Activated CD8-positive, alpha-beta memory T cell treated with anti-CD3 and anti-CD28 coated beads, Interleukin-2, amount 50 U/mL, for 1 hour (primary cell): ENCODE results near the gene ST3GAL2.
"Not testable (repeated sequence)": the region's sequence is repeated elsewhere in the genome, so short reads cannot be mapped to it uniquely, and the experiment has no call there.

Source experiments
- DNase-seq: peaks from one replicate; pipeline ENCODE4 v3.0.0-alpha.2; 2020; ENCODE audit errors: extremely low read depth

ST3GAL2 gene

GRCh38 chr16:70467113-70467512 is 28.2 kb upstream of the ST3GAL2 start:
- DNase-seq, result no peak

- DNase-seq, result no peak
Observed at GRCh38 chr16:70466805-70467076, 27.8 kb upstream of the ST3GAL2 start.

DNA sequence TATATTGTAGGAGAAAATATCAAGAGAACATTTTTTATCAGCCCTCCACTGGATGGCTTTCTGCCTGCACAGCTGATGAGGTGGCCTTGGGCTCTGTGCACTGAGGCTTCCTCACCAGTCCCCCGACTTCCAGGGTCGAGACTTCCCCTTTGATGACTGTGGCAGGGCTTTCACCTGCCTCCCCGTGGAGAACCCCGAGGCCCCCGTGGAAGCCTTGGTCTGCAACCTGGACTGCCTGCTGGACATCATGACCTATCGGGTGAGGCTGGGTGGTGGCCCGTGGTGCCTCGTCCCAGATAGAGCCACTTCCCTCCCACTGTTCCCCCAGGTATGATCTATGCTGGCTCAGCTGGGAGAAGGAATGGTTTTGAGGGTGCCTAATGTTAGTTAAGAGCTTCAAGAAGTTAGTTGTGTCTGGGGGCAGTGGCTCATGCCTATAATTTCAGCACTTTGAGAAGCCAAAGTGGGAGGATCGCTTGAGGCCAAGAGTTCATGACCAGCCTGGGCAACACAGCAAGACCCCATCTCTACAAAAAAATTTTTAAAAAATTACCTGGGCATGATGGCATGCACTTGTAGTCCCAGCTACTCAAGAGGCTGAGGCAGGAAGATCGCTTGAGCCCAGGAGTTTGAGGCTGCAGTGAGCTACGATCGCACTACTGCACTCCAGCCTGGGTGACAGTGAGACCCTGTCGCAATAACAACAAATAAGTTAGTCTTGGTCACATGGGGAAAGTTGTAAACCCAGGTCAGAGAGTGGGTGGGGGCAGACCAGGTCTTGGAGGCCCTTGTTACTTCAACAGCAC is 27.3 kb upstream of the ST3GAL2 start:
- DNase-seq, result no peak

- DNase-seq, result no peak
Observed at GRCh38 chr16:70463235-70463634, 24.3 kb upstream of the ST3GAL2 start.

DNA sequence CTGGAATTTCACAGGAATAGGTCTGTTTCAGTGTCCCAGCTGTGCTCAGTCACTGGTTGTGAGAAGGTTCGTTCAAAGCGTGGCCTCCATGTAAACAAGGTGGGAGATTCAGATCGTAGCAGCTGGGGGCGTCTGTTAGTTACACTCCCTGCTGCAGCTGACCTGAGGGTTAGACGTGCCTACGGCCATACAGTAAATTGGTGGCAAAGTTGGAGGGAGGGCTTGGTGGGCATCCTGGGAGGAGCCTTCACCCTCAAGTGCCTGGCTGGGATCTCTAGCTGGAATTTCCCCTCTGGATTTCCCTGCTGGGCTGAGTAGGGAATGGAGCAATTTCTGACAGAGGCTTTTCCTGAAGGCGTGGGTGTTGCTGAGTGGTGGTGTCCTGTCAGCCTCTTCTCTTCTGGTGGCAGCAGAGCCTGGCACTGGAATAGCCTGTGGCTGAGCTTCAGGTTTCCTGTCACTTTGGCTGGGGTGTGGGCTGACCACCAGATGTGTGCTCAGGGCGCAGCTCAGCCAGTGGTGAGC is 21.9 kb upstream of the ST3GAL2 start:
- no peak for DNase-seq

- DNase-seq, result no peak
Observed at GRCh38 chr16:70457446-70458166, 18.7 kb upstream of the ST3GAL2 start.

GRCh38 chr16:70455910-70456309 is 17.0 kb upstream of the ST3GAL2 start:
- DNase-seq, result no peak

DNA sequence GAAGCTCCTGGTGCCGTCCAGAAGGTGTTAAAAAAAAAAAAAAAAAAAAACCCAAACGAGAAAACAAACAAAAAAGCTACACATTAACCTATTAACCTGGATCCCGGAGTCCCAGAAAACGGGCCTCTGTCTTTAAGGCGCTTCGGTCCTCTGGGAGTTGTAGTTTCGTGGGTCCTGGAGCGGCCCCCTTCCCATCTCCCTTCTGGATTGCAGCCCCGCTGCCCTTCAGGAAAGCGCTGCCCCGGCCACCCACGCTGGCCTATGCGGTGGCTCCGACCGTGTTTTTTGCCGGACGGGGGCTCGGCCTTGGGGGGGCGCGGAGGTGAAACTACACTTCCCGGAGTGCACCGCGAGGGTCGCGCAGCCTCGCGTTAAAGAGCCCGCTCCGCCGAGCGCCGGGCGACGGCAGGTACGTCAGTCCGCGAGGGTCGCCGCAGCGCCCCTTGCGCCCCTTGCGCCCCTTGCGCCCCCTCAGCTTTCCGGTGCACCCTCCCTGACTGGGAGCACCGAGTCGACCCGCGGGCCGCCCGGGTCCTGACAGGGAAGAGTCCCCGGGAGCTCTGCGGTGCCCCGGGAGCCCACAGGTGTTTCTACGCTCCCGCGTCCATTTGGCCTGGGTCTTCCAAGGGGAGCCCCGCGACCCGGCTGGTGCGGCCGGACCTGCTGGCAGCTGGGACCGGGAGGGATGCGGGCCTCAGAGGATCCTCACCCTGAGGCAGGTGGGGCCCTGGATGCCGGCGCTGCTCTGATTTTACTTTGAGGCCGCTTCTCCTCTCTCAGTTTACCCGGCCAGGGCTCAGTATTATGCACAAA is 15.5 kb upstream of the ST3GAL2 start, which contains the start of gene FCSK:
Gene FCSK (plus strand): TSS at position 374 of the 813 bp plus-strand sequence. CDS start 8,596 bp downstream, outside the sequence.
- peak; percentile 17 for DNase-seq

- DNase-seq, result no peak
Observed at GRCh38 chr16:70453892-70454221, 15.0 kb upstream of the ST3GAL2 start.

- DNase-seq, result no peak
Observed at GRCh38 chr16:70453117-70453891, 14.4 kb upstream of the ST3GAL2 start.

GRCh38 chr16:70451004-70451340 is 12.1 kb upstream of the ST3GAL2 start:
- DNase-seq, result not testable (repeated sequence)

DNA sequence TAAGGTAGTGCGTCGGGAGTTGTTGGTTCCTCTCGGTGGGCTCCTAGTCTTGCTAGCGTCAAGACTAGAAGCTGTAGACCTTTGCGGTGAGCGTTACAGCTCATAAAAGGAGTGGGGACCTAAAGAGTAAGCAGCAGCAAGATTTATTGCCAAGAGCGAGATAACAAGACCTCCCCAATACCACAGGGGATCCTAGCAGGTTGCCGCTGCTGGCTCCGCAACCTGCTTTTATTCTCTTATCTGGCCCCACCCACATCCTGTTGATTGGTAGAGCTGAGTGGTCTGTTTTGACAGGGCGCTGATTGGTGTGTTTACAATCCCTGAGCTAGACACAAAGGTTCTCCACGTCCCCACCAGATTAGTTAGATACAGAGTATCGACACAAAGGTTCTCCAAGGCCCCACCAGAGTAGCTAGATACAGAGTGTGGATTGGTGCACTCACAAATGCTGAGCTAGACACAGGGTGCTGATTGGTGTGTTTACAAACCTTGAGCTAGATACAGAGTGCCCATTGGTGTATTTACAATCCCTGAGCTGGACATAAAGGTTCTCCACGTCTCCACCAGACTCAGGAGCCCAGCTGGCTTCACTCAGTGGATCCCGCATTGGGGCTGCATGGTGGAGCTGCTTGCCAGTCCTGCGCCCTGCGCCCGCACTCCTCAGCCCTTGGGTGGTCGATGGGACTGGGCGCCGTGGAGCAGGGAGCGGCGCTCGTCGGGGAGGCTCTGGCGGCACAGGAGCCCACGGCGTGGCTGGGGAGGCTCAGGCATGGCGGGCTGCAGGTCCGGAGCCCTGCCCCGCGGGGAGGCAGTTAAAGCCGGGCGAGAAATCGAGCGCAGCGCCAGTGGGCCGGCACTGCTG is 11.5 kb upstream of the ST3GAL2 start:
- not testable (repeated sequence) for DNase-seq

GRCh38 chr16:70448075-70448474 is 9.2 kb upstream of the ST3GAL2 start:
- DNase-seq, result no peak

- no peak for DNase-seq
Observed at GRCh38 chr16:70444249-70445063, 5.6 kb upstream of the ST3GAL2 start.

DNA sequence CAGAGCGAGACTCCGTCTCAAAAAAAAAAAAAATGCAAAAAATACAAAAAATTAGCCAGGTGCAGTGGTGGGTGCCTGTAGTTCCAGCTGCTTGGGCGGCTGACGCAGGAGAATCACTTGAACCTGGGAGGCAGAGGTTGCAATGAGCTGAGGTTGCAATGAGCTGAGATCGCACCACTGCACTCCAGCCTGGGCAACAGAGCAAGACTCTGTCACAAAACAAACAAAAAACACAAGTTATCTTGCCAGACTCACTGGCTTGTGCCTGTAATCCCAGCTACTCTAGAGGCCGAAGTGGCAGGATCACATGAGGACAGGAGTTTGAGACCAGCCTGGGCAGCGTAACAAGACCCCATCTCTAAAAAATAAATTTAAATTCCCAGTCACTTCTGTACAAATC is 3.4 kb upstream of the ST3GAL2 start:
- DNase-seq, result no peak

GRCh38 chr16:70441406-70441990 is 2.6 kb upstream of the ST3GAL2 start:
- no peak for DNase-seq

DNA sequence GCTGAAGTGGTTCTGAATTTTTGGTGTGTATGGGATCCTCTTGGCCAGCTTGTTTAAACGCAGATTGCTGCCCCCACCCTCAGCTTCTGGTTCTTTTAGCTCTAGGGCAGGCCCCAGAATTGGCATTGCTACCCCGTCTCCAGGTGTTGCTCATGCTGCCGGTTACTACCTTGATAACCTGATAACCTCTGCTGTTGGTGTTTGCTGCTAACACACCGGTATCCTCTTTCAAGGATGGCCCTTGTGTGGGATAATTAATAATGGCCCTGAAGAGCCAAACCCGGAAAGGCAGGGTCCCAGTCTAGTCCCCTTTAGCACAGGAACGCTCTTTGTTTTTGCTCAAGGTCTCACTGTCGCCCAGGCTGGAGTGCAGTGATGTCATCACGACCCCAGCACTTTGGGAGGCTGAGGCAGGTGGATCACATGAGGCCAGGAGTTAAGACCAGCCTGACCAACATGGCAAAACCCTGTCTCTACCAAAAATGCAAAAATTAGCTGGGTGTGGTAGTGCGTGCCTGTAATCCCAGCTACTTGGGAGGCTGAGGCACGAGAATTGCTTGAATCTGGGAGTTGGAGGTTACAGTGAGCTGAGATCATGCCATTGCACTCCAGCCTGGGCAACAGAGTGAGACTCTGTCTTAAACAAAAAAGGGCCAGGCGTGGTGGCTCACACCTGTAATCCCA is 1.3 kb upstream of the ST3GAL2 start:
- DNase-seq, result no peak

DNA sequence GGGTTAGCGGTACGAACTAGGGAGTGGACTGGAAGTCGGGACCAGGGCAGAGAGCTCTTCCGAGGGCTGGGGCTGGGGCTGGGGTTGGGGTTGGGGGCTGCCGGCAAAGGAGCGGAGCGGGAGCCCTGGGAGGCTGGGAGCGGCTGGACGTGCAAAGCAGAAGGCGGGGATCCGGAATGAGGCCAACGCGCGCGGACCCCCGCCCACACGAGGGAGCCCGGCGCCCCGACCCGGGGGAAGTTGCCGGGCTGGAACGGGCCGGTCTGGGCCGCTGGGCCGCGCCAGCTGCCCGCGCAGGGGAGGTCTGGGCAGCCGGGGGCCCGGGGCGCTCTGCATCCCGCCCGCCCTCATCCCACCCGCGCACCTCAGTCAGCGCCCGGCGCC is 323 bp downstream of the ST3GAL2 start:
- no peak for DNase-seq
